Measurements from ENCODE around the gene PPT2.

The PPT2 gene

GRCh38 chr6:32151863-32152768, 1.8 kb upstream of the PPT2 start, which contains the start of gene PRRT1:
PRRT1 (minus strand) TSS chr6:32151939; CDS start chr6:32151827, 112 bp downstream.
- DNase-seq (ENCODE audit: low read depth) = no peak

DNA sequence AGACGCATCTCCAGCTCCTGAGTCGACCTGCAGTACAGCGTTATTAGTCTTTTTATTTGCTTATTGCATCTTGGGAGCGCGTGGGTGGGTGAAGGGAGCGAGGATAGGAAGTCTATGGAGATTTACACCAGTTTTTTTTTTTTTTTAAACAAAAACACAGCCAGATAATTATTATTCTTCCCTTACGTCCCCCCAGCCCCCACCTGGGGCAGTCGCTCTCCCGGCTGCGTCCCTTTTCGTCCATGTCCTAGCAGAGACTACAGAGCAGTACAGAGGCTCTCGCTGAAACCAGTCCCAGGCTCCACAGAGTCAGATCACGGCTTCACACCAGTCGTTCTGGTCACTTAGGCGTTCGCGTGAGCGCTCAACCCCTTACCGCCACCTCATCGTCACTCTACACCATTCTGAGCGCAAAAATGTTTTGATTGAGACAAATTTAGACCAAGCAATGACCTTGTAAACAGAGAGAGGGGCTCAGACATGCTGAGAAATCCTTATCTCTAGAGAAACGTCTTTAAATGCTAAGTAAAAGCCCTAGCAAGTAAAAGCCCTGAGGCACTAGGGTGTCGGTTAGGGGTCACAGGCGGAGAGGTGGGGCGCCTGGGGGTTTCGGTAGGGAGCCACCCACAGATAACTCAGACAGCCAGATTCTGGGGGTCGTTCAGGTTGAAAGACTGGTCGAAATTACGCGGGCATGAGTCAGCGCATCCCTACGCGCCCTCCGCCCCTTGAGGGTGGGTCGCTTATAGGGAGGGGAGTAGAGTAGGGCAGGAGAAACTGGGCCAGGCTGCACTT, 975 bp upstream of the PPT2 start:
- no peak for DNase-seq (ENCODE audit: low read depth)

- DNase-seq (ENCODE audit: low read depth) = peak; percentile 42
Observed at GRCh38 chr6:32154514-32155161, 697 bp downstream of the PPT2 start.

GRCh38 chr6:32156891-32157290, 3.0 kb downstream of the PPT2 start:
- DNase-seq (ENCODE audit: low read depth) = no peak

GRCh38 chr6:32158052-32158451, 4.1 kb downstream of the PPT2 start:
- no peak for DNase-seq (ENCODE audit: low read depth)

DNA sequence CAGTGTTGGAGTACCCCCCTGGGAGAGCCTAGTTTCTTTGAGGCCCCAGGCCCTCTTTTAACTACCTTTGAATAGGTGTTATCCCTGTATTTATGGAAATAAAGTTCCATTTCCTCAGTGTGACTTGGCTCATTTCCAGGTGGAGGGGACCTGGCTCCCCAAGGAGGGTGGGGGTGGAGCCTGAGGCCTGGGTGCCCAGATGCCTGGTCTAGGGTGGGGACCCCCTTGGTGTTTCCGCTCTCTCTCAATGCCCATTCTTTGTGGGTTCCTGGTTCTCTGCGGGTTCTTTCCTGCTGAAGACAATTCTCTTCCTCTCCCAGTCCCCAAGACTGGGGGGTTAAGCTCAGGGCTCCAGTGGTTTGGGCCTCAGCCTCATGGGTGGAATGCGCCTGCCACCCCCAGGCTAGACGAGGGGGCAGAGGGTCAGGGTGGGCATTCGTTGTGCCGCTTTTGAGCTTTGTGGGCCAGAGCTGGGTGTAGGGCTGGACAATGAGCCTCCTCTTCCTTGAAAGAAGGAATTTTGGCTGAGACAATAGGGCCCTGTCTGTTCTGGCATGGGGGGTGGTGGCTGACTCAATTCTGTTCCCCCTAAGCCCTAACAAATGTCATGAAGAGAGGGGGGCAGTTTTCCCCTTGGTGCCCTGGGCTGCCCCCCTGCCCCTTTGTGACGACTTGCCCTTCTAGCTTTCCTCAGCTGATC, 9.8 kb downstream of the PPT2 start:
- DNase-seq (ENCODE audit: low read depth) = no peak

DNA sequence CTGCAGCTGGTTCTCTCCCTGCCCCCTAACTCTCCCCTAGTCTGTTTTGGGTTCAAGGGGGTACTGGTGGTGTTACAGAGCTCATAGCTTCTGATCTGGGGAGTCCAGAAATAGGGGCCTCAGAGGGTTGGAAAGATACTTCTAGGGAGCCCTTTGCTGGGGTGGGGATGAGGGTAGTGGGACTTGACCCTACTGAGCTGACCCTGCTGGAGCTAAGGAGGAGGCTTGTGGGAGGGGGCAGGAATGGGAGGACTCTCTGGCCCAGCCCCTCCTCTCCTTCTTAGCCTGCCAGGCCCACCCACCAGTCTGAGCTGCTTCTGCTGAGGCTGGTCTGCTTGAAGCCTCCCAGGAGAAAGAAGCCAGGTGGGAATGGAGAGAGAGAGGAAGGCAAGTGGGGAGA, 10.4 kb downstream of the PPT2 start, which contains the start of gene EGFL8:
Gene EGFL8 (plus strand): TSS at position 301 of the 400 bp plus-strand sequence. CDS start 1,571 bp downstream, outside the sequence.
- no peak for DNase-seq (ENCODE audit: low read depth)

DNA sequence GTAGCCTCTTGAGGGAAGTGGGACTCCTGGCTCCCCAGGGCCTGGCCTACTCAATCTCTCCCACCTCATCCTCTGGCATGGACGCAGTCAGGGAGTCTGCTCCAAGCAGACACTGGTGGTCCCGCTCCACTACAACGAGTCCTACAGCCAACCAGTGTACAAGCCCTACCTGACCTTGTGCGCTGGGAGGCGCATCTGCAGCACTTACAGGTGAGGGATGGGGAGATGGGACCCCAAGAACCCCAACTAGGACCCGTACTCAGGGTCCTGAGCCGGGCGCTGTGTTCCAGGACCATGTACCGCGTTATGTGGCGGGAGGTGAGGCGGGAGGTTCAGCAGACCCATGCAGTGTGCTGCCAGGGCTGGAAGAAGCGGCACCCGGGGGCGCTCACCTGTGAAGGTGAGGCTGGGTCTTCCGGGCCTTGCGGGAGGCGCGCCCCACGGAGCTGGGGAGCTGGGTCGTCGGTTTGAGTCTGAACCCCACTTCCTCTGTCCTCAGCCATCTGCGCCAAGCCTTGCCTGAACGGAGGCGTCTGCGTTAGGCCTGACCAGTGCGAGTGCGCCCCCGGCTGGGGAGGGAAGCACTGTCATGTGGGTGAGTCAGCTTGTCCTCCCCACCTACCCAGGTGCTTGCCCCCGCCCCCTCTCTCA, 12.6 kb downstream of the PPT2 start:
- no peak for DNase-seq (ENCODE audit: low read depth)

DNA sequence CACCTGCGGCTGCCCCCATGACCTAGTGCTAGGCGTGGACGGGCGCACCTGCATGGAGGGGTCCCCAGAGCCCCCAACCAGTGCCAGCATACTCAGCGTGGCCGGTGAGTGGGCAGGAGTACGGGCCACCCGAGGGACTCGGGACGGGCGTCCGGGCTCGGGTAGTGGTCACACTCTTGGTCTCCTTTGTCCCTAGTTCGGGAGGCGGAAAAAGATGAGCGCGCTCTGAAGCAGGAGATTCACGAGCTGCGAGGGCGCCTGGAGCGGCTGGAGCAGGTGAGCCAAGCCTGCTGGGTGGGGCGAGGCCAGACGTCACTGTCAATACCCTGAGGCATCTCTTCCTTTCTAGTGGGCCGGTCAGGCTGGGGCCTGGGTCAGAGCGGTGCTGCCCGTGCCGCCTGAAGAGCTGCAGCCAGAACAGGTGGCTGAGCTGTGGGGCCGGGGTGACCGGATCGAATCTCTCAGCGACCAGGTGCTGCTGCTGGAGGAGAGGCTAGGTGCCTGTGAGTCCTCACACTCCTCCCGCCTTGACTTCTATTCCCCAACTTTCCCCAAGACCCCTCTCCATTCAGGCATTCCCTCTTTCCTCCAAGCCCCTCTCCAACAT, 13.3 kb downstream of the PPT2 start:
- no peak for DNase-seq (ENCODE audit: low read depth)

DNA sequence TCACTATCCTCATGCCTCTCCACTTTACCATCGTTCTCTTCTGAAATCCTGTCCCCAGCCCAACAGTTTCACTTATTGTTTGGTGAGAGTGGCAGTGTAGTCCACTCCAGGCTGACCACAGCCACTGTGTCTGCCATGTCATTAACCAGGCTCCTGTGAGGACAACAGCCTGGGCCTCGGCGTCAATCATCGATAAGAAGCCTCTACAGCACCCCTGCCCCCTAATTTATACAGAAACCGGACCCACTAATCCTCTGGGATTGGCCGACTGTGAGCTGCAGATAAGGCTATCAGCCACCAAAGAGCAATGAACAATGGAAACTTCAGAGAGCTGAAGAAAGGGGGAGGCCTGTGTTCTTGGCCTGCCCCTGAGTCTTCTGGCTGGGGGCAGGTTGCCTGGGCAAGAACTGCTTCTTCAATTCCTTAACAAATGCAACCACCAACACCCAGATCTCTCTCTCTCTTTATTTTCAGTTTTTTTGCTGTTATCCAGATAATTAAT, 13.9 kb downstream of the PPT2 start:
- no peak for DNase-seq (ENCODE audit: low read depth)

- no peak for DNase-seq (ENCODE audit: low read depth)
Observed at GRCh38 chr6:32168350-32168749, 14.4 kb downstream of the PPT2 start.

DNA sequence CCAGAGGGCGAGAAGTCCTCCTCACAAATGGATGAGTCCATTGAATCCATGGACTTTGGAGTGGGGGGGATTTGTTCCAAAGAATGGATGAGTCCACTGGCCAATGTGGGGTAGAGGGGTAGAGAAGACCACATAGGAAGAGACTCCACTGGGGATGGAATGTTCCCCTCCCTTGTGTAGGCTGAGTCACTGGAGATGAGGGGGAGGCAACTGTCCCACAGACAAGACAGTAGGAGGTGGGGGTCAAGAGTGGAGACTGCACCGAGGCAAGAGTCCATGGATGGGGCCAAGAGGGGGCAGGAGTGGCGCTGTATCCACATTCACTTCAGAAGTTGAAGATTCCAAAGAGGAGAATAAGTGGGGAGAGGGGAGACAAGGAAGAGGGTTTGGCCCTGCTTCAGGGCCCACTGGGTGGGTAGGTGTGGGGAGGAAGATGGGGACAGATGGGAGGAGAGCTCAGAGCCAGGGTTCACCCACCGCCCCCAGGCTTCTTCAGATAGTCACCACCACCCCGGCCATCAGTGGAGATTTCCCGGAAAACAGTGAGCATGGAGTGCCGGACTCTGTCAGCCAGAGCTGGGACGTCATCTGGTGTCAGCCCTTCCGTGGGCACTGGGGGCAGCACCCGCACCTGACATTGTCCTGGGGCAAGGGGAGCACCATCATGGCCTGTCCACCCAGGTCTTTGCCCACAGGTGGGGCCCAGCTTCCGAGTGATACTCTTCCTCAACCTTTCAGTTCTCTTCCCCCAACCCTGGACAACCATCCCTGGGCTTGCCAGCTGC, 15.1 kb downstream of the PPT2 start:
- no peak for DNase-seq (ENCODE audit: low read depth)

DNA sequence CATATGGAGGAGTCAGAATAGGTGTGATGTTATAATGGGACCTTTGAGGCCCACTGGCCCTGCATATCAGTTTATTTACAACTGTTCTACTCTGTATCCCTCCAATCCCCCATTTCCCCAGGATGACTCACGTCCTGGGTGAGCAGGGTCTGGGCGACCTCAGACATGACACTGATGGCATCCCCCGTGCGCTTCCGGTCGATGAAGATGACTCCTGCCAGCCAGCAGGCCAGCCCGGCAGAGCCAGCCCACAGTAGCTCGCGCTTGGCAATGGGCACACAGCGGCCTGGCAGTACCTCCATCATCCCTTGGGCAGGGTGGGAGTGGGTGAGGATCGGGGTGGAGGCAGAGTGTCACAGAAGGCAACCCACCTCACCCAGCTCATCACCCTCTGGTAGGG, 16.4 kb downstream of the PPT2 start:
- DNase-seq (ENCODE audit: low read depth) = no peak

DNA sequence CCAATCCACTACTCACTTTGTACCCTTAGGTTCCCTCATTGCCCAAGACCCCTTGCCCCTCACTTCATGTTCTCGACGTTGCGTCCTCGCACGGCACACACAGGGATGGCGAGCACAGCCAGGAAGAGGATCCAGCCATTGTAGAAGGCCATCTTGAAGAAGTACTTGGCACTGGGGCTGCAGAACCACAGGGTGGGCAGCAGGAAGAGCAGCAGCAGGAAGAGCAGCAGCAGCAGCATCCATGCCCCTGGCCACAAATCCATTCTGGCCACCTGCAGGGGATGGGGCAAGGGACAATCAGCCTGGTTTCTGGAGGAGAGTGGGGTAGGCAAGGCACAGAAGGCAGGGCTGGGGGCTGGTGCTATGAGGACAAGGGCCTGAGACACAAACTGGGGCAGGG, 17.3 kb downstream of the PPT2 start:
- no peak for DNase-seq (ENCODE audit: low read depth)

GRCh38 chr6:32173051-32173727, 19.2 kb downstream of the PPT2 start:
- DNase-seq (ENCODE audit: low read depth) = no peak

- no peak for DNase-seq (ENCODE audit: low read depth)
Observed at GRCh38 chr6:32174416-32174815, 20.5 kb downstream of the PPT2 start.

- no peak for DNase-seq (ENCODE audit: low read depth)
Observed at GRCh38 chr6:32175322-32175710, 21.4 kb downstream of the PPT2 start.

DNA sequence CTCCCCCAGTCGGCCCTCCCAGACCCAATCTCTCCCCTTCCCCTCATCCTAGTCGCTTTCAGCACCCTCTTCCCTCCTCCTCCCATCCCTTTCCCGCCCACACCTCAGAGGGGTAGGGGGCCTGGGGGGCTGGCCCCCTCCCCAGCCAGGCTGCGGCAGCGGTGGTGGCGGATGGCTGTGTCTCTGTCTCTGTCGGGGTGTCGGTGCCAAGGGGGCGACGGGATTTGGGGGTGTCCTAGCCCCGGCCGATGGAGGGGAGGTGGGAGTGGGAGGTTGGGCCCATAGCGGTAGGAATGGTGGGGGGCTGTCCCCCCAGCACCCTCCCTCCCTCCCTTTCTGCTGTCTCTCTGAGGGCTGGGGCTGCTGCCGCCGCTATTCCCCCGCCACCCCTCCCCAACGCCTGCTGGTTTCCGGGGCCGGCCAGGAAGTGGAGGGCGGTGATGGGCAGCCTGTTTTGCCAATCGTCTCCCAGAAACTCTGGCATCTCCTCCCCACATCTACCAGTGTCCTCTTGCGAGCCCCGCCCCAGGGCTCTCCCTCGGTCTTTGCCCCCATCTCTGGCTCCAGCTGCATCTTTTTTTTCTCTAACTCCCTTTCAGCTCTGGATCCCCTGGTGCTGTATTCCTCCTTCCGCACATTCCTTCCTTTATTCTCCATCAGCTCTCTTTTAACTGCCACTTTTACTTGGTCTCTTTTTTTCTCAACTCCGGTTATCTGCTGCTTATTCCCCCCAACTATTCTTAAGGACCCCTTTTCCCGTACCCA, 22.0 kb downstream of the PPT2 start, which contains the start of gene AGPAT1:
Gene AGPAT1 (minus strand): TSS at position 374 of the 765 bp plus-strand sequence. CDS start 4,588 bp downstream, outside the sequence.
- peak; percentile 93 for DNase-seq (ENCODE audit: low read depth)
